ENCODE measurements around the gene IRGQ.

The IRGQ gene

DNA sequence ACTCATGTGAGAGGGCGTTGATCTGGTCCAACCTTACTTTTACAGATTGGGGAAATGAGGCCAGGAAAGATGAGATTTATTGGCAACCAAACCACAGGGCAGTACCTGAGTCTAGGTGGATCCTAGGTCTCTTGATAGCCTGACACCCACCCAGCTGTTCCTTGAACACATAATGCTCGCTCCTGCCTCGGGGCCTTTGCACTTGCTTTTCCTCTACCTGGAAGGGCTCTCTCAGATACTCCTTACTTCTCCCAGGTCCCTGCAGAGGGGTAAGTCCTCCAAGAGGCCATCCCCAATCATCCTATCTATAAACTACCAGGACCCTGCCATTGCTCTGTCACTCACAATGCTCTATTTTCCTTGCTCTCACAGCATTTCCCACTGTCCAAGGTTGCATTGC, 55.6 kb downstream of the IRGQ start:
- no peak for DNase-seq

DNA sequence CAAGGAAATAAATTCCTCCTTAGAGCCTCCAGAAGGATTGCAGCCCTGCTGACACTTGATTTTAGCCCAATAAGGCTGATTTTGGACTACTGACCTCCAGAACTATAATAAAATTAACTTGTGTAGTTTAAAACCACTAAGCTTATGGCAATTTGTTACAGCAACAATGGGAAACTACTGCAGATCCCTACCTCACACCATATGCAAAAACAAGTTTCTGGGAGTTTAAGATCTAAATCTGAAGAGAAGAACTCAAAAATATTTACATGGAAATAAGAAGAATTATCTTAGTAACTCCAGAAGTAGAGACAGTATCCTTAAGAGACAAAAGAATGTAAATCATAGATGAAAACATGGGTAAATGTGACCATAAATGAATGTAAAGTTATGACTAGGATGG, 57.0 kb downstream of the IRGQ start:
- DNase-seq: no peak

DNA sequence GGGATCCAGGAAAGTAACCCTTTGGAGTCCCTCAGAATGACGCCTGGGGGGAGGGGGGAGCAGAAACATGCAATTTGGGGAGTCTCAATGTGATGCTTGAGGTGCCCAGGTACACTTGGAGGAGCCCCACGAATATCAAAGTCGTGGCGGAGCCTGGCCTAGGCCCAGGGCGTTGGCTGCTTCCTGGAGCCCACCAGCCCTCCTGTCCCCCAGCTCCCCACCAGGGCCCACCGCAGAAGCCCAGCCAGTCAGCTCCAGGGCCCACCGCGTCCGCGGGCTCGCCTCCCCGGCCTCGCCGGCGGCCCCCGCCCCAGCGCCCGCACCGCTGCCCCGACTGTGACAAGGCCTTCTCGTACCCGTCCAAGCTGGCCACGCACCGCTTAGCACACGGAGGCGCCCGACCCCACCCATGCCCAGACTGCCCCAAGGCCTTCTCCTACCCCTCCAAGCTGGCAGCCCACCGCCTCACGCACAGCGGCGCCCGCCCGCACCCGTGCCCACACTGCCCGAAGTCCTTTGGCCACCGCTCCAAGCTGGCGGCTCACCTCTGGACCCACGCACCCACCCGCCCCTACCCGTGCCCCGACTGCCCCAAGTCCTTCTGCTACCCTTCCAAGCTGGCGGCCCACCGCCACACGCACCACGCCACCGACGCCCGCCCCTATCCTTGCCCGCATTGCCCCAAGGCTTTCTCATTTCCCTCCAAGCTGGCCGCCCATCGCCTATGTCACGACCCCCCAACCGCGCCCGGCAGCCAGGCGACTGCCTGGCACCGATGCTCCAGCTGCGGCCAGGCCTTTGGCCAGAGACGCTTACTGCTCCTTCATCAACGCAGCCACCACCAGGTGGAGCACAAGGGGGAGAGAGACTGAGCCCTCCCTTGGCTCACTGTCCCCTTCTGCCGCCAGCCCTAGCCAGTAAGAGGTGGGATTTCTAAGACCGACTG, 60.8 kb downstream of the IRGQ start:
- peak; percentile 45 for DNase-seq

Measured in HCEC 1CT (cell line).